ENCODE data around the gene SHKBP1. TPM values are rescaled to one million over a fixed set of nuclear protein-coding genes. Genes with fewer than 3 reads are reported as not detected.

The SHKBP1 gene
- polyA plus RNA-seq, result 3.8 and 6.3 TPM in 2 replicates
- 8.6 and 13.1 TPM in 2 replicates for polyA minus RNA-seq

GRCh38 chr19:40576585-40577451 is at the start of gene SHKBP1:
Gene SHKBP1 (plus strand): TSS chr19:40576873. CDS start chr19:40576900, 27 bp downstream.
- H2AFZ ChIP-seq (ENCODE audit: low read depth, low read length), result peak within 1 kb of the TSS; percentile 60
- H3K4me2 ChIP-seq (ENCODE audit: low read length), result peak within 1 kb of the TSS; percentile 73
- H3K9me3 ChIP-seq (ENCODE audit: low read length), result no peaks in the 10 kb centered on the region
- H3F3A ChIP-seq (ENCODE audit: insufficient read depth, low read length, poor library complexity, severe bottlenecking), result no peaks in the 10 kb centered on the region
- no peaks in the 10 kb centered on the region for H4K20me1 ChIP-seq (ENCODE audit: insufficient read depth)
- no peaks in the 10 kb centered on the region for H3K79me2 ChIP-seq (replicated peaks; ENCODE audit: insufficient read depth, low read length)
- TF ChIP-seq EZH2 (IDR thresholded peaks at IDR 0.05; ENCODE audit: borderline replicate concordance, insufficient read depth, low read length, poor library complexity, severe bottlenecking) (no peak), MXI1 (conservative IDR thresholded peaks at IDR 0.05; ENCODE audit: poor library complexity, severe bottlenecking) (peak; percentile 60), RAD21 (conservative IDR thresholded peaks at IDR 0.05) (peak; percentile 15), TAF1 (IDR thresholded peaks at IDR 0.05; ENCODE audit: low read depth) (no peak), CTCF (IDR thresholded peaks at IDR 0.05; ENCODE audit: poor library complexity, severe bottlenecking) (peak; percentile 22), SMC3 (conservative IDR thresholded peaks at IDR 0.05; ENCODE audit: poor library complexity) (peak; percentile 21), POLR2AphosphoS5 (IDR thresholded peaks at IDR 0.05) (peak; percentile 10), EP300 (conservative IDR thresholded peaks at IDR 0.05; ENCODE audit: poor library complexity, severe bottlenecking) (peak; percentile 10)
- TF ChIP-seq, protein P1, sequence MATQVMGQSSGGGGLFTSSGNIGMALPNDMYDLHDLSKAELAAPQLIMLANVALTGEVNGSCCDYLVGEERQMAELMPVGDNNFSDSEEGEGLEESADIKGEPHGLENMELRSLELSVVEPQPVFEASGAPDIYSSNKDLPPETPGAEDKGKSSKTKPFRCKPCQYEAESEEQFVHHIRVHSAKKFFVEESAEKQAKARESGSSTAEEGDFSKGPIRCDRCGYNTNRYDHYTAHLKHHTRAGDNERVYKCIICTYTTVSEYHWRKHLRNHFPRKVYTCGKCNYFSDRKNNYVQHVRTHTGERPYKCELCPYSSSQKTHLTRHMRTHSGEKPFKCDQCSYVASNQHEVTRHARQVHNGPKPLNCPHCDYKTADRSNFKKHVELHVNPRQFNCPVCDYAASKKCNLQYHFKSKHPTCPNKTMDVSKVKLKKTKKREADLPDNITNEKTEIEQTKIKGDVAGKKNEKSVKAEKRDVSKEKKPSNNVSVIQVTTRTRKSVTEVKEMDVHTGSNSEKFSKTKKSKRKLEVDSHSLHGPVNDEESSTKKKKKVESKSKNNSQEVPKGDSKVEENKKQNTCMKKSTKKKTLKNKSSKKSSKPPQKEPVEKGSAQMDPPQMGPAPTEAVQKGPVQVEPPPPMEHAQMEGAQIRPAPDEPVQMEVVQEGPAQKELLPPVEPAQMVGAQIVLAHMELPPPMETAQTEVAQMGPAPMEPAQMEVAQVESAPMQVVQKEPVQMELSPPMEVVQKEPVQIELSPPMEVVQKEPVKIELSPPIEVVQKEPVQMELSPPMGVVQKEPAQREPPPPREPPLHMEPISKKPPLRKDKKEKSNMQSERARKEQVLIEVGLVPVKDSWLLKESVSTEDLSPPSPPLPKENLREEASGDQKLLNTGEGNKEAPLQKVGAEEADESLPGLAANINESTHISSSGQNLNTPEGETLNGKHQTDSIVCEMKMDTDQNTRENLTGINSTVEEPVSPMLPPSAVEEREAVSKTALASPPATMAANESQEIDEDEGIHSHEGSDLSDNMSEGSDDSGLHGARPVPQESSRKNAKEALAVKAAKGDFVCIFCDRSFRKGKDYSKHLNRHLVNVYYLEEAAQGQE (IDR thresholded peaks at IDR 0.05; ENCODE audit: borderline replicate concordance), result no peak
- H3K4me3 ChIP-seq (ENCODE audit: low read length), result peak within 1 kb of the TSS; percentile 89
- no peaks in the 10 kb centered on the region for H3K27me3 ChIP-seq (ENCODE audit: insufficient read depth, low read depth, low read length)
- H3K9me2 ChIP-seq (ENCODE audit: insufficient read depth, low read length), result no peaks in the 10 kb centered on the region
- peak within 1 kb of the TSS; percentile 71 for H3K9ac ChIP-seq (ENCODE audit: low read length)
- H3K36me3 ChIP-seq (ENCODE audit: insufficient read depth, low read length), result no peaks in the 10 kb centered on the region
- H3K27ac ChIP-seq (ENCODE audit: low read length), result no peak within 1 kb of the TSS

GRCh38 chr19:40528078-40528477 is 48.6 kb upstream of the SHKBP1 start:
- no peak overlapping the region for H3K27ac ChIP-seq (ENCODE audit: low read length)
- H3K9ac ChIP-seq (ENCODE audit: low read length), result no peak overlapping the region
- H3K9me2 ChIP-seq (ENCODE audit: insufficient read depth, low read length), result no peaks in the 10 kb centered on the region

More at GRCh38 chr19:40528078-40528477, 48.6 kb upstream of the SHKBP1 start:
- Histone ChIP-seq H3K36me3 (ENCODE audit: insufficient read depth, low read length) (no peaks in the 10 kb centered on the region), H4K20me1 (ENCODE audit: insufficient read depth) (no peaks in the 10 kb centered on the region), H3K9me3 (ENCODE audit: low read length) (no peaks in the 10 kb centered on the region), H3K4me2 (ENCODE audit: low read length) (no peak overlapping the region), H3F3A (ENCODE audit: insufficient read depth, low read length, poor library complexity, severe bottlenecking) (no peaks in the 10 kb centered on the region), H2AFZ (ENCODE audit: low read depth, low read length) (no peak overlapping the region), H3K4me3 (ENCODE audit: low read length) (no peak overlapping the region), H3K27me3 (ENCODE audit: insufficient read depth, low read depth, low read length) (peaks cover 21% of the 10 kb centered on the region), H3K79me2 (replicated peaks; ENCODE audit: insufficient read depth, low read length) (no peaks in the 10 kb centered on the region)
- TF ChIP-seq CTCF (IDR thresholded peaks at IDR 0.05; ENCODE audit: poor library complexity, severe bottlenecking), result no peak
- TF ChIP-seq TAF1 (IDR thresholded peaks at IDR 0.05; ENCODE audit: low read depth), result no peak
- TF ChIP-seq MXI1 (conservative IDR thresholded peaks at IDR 0.05; ENCODE audit: poor library complexity, severe bottlenecking), result no peak
- TF ChIP-seq, protein P1 (IDR thresholded peaks at IDR 0.05; ENCODE audit: borderline replicate concordance), result no peak
- TF ChIP-seq EZH2 (IDR thresholded peaks at IDR 0.05; ENCODE audit: borderline replicate concordance, insufficient read depth, low read length, poor library complexity, severe bottlenecking), result no peak
- TF ChIP-seq EP300 (conservative IDR thresholded peaks at IDR 0.05; ENCODE audit: poor library complexity, severe bottlenecking), result no peak
